ENCODE measurements around the gene SYCP2.

DNA sequence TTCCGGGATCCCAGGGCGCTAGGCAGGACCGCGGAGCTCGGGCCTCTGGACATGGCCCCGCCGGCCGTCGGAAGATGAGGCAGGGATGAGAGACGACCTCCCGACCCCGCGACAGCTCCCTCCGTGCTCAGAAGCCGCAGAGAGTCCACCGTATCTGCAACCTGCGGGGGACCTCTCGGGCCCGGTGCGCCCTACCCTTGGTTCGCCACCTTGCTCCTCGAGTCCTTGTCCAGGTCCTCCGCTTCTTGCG lies 6.4 kb upstream of the SYCP2 start:
- TF ChIP-seq, protein P1, sequence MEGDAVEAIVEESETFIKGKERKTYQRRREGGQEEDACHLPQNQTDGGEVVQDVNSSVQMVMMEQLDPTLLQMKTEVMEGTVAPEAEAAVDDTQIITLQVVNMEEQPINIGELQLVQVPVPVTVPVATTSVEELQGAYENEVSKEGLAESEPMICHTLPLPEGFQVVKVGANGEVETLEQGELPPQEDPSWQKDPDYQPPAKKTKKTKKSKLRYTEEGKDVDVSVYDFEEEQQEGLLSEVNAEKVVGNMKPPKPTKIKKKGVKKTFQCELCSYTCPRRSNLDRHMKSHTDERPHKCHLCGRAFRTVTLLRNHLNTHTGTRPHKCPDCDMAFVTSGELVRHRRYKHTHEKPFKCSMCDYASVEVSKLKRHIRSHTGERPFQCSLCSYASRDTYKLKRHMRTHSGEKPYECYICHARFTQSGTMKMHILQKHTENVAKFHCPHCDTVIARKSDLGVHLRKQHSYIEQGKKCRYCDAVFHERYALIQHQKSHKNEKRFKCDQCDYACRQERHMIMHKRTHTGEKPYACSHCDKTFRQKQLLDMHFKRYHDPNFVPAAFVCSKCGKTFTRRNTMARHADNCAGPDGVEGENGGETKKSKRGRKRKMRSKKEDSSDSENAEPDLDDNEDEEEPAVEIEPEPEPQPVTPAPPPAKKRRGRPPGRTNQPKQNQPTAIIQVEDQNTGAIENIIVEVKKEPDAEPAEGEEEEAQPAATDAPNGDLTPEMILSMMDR (IDR thresholded peaks at IDR 0.05) = no peak
- TF ChIP-seq POLR2AphosphoS5 (IDR thresholded peaks at IDR 0.05) = no peak
- no peak for TF ChIP-seq POLR2A (IDR thresholded peaks at IDR 0.05)
